ENCODE results near the gene ZNF385B.

The ZNF385B gene

DNA sequence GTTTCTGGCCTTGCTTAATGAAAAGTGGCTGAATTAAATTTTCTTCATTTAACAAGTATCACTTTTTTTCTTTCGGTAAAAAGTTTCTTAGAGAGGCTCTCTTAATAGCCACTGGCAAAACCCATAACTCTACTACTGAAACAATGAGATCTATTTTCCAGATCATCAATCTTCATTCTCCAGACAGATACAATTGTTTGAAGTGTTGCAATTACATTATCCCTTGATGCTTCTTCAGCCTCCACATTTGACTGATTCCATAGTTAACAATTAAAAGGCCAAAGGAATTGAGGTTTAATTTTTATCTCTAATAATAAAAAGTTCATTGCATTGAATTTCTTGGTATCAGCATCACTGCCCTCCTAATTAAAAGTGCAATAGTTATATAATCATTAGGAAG lies 176.3 kb downstream of the ZNF385B start:
- in situ Hi-C loops (cut with HindIII; ENCODE audit: low sequenced_read_pairs), result no loop called here
- H3K4me3 ChIP-seq (ENCODE audit: low read depth, low read length), result no peak overlapping the region
- no peak for DNase-seq (ENCODE audit: low read depth)
- TF ChIP-seq, protein P1, sequence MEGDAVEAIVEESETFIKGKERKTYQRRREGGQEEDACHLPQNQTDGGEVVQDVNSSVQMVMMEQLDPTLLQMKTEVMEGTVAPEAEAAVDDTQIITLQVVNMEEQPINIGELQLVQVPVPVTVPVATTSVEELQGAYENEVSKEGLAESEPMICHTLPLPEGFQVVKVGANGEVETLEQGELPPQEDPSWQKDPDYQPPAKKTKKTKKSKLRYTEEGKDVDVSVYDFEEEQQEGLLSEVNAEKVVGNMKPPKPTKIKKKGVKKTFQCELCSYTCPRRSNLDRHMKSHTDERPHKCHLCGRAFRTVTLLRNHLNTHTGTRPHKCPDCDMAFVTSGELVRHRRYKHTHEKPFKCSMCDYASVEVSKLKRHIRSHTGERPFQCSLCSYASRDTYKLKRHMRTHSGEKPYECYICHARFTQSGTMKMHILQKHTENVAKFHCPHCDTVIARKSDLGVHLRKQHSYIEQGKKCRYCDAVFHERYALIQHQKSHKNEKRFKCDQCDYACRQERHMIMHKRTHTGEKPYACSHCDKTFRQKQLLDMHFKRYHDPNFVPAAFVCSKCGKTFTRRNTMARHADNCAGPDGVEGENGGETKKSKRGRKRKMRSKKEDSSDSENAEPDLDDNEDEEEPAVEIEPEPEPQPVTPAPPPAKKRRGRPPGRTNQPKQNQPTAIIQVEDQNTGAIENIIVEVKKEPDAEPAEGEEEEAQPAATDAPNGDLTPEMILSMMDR (IDR thresholded peaks at IDR 0.05; ENCODE audit: low read depth, low read length, missing control alignments), result no peak

DNA sequence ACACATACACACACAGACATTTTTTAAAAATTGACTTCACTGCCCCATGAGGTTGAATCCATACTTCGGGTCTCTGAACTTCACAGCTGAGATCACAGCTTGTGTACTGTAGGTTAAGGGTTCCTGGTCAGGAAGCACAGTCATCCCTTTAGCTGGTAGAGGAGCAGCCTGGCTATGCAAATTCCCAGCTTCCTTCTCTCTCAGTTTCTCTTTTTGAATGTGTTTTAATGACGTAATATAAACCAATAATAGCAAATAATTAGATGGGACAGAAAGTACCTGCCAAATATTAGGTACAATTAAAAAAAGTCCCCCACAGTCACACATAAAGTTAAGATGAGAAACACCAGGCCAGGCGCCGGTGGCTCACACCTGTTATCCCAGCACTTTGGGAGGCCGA lies 178.7 kb downstream of the ZNF385B start:
- H3K4me3 ChIP-seq (ENCODE audit: low read depth, low read length), result no peak overlapping the region
- TF ChIP-seq, protein P1 (IDR thresholded peaks at IDR 0.05; ENCODE audit: low read depth, low read length, missing control alignments), result no peak

DNA sequence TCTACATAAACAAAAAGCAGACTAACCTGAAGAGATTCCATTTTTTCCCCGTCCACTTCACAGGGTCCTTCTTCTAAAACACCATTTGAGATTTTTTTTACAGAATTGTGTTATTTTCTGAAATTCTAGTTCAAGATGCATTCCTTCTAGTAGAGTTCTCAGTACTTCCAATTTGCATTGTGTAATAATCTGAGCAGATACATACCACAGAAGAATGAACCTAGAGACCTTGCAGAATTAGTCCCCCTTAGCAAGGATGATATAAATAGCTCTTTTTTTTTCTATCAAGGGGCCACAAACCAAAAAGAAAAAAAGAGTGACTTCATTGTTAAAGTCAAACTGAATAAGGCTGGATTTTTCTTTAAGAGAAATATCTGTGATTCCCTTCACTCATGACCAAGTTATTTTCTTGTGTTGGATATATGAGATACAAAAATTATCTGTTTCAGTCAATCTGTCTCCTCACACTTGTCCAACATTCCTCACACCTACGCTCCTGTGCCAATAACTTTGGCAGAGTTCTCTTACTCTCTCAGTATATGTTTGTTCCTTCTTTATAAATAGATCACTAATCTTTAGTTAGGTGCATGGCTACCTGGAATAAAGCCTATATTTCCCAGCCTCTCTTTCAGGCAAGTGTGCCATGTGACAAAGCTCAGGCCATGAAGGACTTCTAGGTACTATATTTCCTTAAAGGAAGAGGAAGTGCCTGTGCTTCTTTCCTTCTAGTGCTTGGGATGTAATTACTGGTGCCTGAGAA lies 183.5 kb downstream of the ZNF385B start:
- H3K4me3 ChIP-seq (ENCODE audit: low read depth, low read length), result no peak overlapping the region
- DNase-seq (ENCODE audit: low read depth), result no peak
- TF ChIP-seq, protein P1 (IDR thresholded peaks at IDR 0.05; ENCODE audit: low read depth, low read length, missing control alignments), result no peak
- in situ Hi-C loops (cut with HindIII; ENCODE audit: low sequenced_read_pairs), result no loop called here

More for the DNA sequence above, 178.7 kb downstream of the ZNF385B start:
- in situ Hi-C loops (cut with HindIII; ENCODE audit: low sequenced_read_pairs), result no loop called here
- no peak for DNase-seq (ENCODE audit: low read depth)

DNA sequence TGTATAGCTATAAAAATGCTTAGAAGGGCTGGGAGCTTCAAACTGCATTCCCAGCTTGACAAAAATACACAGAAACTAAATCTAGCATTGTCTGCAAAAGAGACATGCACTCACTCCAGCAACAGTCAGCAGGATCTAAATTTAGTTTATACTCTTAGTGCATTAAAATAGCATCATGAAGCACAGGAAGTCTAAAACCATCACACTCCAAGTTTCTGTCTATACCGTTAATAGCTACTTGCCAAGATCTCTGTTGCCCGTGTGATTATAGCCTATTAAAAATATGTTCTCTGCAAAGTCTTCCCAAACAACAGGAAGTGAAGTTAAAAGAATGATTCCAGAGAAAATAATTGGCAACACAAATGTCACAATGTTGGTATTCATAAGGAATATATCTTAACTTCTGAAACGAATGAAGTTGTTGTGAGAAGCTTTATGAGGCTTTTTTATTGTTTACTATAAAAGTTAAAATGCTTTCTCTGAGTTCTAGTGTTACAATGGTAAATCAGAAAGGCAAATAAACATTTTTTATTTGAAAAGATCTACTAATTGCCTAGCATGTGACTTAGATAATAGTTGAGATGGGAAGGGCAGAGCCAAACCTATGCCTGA lies 184.2 kb downstream of the ZNF385B start:
- TF ChIP-seq, protein P1 (IDR thresholded peaks at IDR 0.05; ENCODE audit: low read depth, low read length, missing control alignments), result no peak
- no peak for DNase-seq (ENCODE audit: low read depth)
- in situ Hi-C loops (cut with HindIII; ENCODE audit: low sequenced_read_pairs), result no loop called here
- no peak overlapping the region for H3K4me3 ChIP-seq (ENCODE audit: low read depth, low read length)

DNA sequence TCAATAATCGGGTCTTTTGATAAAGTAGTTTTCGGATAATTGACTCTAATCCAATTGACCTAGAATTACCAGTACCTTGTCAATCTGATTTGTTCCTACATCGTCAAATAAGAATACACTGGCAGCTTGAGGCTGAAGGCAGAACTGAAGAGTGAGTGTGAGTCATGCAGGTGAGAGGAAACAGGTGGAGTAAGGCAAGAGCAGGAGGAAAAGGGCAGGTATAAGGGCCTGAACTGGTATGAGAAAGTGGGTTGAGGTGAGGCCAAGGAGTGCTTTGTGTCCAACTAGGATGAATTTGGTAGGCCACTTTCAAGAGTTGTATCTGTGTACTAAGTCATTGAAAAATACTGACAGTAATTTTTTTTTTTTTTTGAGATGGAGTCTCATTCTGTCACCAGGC lies 186.0 kb downstream of the ZNF385B start:
- TF ChIP-seq, protein P1 (IDR thresholded peaks at IDR 0.05; ENCODE audit: low read depth, low read length, missing control alignments), result no peak
- no peak overlapping the region for H3K4me3 ChIP-seq (ENCODE audit: low read depth, low read length)
- in situ Hi-C loops (cut with HindIII; ENCODE audit: low sequenced_read_pairs), result no loop called here
- no peak for DNase-seq (ENCODE audit: low read depth)

DNA sequence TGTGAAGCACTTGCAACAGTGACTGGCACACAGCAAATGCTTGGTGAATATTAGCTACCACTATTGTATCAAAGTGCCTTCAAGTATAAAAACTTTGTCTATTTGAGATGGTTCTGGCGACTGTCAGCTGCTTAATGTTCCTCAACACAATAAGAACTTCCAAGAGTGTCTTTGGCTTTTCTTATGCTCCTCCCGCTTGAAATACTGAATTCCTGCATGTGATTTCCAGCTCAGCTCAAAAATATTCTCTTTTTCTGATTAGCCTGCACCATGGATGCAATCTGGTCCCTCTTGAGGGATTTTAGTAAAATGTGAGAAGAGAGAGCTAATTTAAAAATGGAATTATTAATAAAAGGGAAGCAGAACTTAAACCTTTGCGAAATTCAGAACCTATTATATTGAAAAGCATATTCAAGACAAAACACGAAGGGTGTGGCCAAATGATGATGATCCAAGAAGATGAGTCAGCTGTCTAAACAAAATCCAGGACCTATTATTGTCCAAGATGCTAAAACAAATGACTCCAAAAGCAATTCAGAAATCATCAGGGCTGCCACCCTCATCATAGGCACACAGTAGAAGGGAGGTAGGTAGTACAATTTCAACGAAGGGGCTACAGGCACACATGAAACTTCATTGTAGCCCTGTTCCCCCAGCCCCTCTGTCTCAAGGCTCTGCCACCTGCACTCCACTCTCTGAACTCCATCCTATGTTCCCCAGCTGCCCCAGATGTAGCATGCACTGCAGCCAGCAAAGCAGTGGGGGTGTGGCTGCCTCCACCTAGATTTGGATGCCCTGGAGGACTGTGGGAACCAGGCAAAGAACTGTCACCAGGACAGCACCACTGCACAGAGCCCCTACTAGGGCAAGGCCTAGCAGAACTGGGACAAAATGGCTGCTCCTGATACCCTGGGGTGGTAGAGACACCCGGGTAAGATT lies 190.1 kb downstream of the ZNF385B start:
- TF ChIP-seq, protein P1 (IDR thresholded peaks at IDR 0.05; ENCODE audit: low read depth, low read length, missing control alignments), result no peak
- in situ Hi-C loops (cut with HindIII; ENCODE audit: low sequenced_read_pairs), result no loop called here
- H3K4me3 ChIP-seq (ENCODE audit: low read depth, low read length), result no peak overlapping the region
- DNase-seq (ENCODE audit: low read depth), result no peak

Measured in astrocyte of the cerebellum (primary cell).